Keratinocyte (primary cell): ENCODE results near the gene RAP1GAP.

Source experiments
- EZH2 ChIP-seq: IDR thresholded peaks from one replicate; pipeline ENCODE4 v1.6.1; 2012; ENCODE audit warnings: inconsistent platforms, mild to moderate bottlenecking, low read length, moderate library complexity
- TF ChIP-seq, protein P1 (sequence below), 3 experiments: IDR thresholded peaks in 1 of 3; conservative IDR thresholded peaks in 1 of 3; optimal IDR thresholded peaks in 1 of 3; 2 replicates in 2 of 3; 3 replicates in 1 of 3; pipeline versions ENCODE3 to v1.5.1; 2011; ENCODE audit warnings: low read length in 3 of 3, mild to moderate bottlenecking in 3 of 3, moderate library complexity in 2 of 3, control low read depth in 1 of 3, inconsistent platforms in 1 of 3; ENCODE audit not compliant: insufficient read depth in 2 of 3; ENCODE audit errors: extremely low read depth in 1 of 3

DNA sequence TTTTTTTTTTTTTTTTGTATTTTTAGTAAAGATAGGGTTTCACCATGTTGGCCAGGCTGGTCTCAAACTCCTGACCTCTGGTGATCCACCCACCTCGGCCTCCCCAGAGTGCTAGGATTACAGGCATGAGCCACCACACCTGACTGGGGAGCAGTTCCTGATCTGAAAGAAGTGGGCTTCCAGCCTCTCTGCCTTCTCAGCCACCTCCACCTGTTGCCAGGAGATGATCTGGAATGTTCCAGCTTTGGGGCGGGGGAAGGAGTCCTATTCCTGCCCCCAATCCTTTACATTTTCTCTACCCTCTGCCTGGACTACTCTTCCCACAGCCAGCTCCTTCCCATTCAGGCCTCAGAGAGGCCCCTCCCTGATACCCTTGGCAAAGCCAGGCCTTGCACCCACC, 28.1 kb downstream of the RAP1GAP start:
- TF ChIP-seq, protein P1, sequence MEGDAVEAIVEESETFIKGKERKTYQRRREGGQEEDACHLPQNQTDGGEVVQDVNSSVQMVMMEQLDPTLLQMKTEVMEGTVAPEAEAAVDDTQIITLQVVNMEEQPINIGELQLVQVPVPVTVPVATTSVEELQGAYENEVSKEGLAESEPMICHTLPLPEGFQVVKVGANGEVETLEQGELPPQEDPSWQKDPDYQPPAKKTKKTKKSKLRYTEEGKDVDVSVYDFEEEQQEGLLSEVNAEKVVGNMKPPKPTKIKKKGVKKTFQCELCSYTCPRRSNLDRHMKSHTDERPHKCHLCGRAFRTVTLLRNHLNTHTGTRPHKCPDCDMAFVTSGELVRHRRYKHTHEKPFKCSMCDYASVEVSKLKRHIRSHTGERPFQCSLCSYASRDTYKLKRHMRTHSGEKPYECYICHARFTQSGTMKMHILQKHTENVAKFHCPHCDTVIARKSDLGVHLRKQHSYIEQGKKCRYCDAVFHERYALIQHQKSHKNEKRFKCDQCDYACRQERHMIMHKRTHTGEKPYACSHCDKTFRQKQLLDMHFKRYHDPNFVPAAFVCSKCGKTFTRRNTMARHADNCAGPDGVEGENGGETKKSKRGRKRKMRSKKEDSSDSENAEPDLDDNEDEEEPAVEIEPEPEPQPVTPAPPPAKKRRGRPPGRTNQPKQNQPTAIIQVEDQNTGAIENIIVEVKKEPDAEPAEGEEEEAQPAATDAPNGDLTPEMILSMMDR (optimal IDR thresholded peaks at IDR 0.05 in 1 of 3, IDR thresholded peaks at IDR 0.05 in 1 of 3, conservative IDR thresholded peaks at IDR 0.05 in 1 of 3; ENCODE audit: extremely low read depth in 1 of 3, insufficient read depth in 2 of 3, low read length in 3 of 3) = no peak
- TF ChIP-seq EZH2 = no peak
